HFF-Myc (cell line): ENCODE results near the gene GRIA4.

Source experiments
- DNase-seq: peaks from one replicate; pipeline ENCODE4 v3.0.0-alpha.2; 2011; ENCODE audit warnings: low read depth; ENCODE audit errors: extremely low read depth
- H3K4me3 ChIP-seq: replicated peaks from 2 replicates; pipeline ENCODE4 v1.5.1; 2011; ENCODE audit warnings: low read depth, mild to moderate bottlenecking, control low read depth, low read length
- CTCF ChIP-seq: IDR thresholded peaks from 2 replicates; pipeline ENCODE4 v1.5.1; 2012; ENCODE audit warnings: mild to moderate bottlenecking, low read depth, low read length, control low read depth; ENCODE audit errors: missing control alignments

Gene GRIA4

GRCh38 chr11:105790840-105791239, 181.0 kb downstream of the GRIA4 start:
- TF ChIP-seq CTCF: no peak
- H3K4me3 ChIP-seq: no peak overlapping the region
- no peak for DNase-seq

GRCh38 chr11:105793092-105793491, 183.2 kb downstream of the GRIA4 start:
- DNase-seq: no peak
- no peak overlapping the region for H3K4me3 ChIP-seq
- no peak for TF ChIP-seq CTCF

- TF ChIP-seq CTCF: no peak
- DNase-seq: no peak
- no peak overlapping the region for H3K4me3 ChIP-seq
These were observed 189.4 kb downstream of the GRIA4 start for GRCh38 chr11:105799263-105799662.

GRCh38 chr11:105799728-105800462, 190.0 kb downstream of the GRIA4 start:
- DNase-seq: no peak
- TF ChIP-seq CTCF: no peak
- H3K4me3 ChIP-seq: no peak overlapping the region

GRCh38 chr11:105802390-105802789, 192.5 kb downstream of the GRIA4 start:
- DNase-seq: no peak
- TF ChIP-seq CTCF: no peak
- no peak overlapping the region for H3K4me3 ChIP-seq

- TF ChIP-seq CTCF: no peak
- DNase-seq: no peak
- no peak overlapping the region for H3K4me3 ChIP-seq
These were observed 201.4 kb downstream of the GRIA4 start for GRCh38 chr11:105811242-105811641.

GRCh38 chr11:105821372-105821771, 211.5 kb downstream of the GRIA4 start:
- DNase-seq: no peak
- no peak for TF ChIP-seq CTCF
- H3K4me3 ChIP-seq: no peak overlapping the region
